ENCODE results near the gene SLBP.
A peak's percentile ranks its signal among the peaks of the same experiment; 100 is the strongest.

The SLBP gene

DNA sequence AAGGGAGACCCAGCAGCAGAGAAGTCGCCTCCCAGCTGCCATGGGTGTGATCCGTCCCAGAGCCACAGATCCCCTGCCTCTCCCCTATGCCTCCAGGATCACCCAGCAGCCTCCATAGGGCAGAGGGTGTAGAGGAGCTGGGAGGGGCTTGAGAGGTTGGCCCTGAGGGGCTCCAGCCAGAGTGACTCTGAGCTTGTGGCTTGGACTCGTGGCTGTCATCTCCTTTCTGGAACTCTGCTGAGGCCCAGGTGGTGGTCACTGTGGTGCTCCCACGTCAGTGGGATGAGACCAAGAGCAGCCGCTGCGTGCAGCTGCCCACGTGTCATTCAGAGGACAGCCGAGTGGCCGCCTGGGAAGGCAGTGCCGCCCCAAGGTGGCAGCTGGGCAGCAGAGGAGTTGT, 13.4 kb upstream of the SLBP start:
- DNase-seq = no peak

GRCh38 chr4:1723131-1723801, 11.1 kb upstream of the SLBP start:
- peak; percentile 59 for DNase-seq

DNA sequence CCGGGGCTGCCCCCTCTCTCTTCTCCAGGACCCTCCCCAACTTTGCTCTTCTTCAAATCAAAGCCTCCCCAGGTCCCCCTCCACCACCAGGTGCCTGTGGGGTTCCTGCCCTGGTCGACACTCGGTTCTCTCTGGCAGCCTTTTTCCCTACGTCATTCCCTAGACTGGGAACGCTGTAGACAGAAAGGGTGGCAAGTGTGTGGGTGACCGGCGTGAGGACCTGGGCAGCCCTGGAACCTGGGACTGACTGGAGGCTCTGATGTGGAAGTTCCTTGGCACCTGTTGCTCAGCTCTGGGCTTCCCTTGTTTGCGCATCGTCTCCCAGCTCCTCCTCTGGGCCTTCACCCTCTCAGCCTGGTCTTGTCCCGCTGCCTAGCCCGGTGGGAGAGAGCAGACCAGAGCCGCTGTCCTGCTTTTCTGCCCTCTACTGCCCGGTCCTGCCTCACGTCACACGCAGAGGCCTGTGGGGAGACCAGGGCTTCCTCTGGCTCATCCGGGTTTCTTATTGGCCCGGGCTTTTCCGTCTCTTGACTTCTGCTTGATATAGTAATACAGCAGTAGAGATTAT, 10.5 kb upstream of the SLBP start:
- no peak for DNase-seq

- DNase-seq = no peak
These were observed 9.8 kb upstream of the SLBP start for GRCh38 chr4:1721666-1722550.

GRCh38 chr4:1721003-1721665, 9.0 kb upstream of the SLBP start, which contains the start of the genes TACC3 and TMEM129:
Gene TACC3, plus strand, starts transcription at chr4:1721521. Its CDS starts 1,901 bp downstream, at chr4:1723422.
Gene TMEM129, minus strand, starts transcription at chr4:1721323. Its CDS starts 486 bp downstream, at chr4:1720837.
- peak; percentile 92 for DNase-seq

DNA sequence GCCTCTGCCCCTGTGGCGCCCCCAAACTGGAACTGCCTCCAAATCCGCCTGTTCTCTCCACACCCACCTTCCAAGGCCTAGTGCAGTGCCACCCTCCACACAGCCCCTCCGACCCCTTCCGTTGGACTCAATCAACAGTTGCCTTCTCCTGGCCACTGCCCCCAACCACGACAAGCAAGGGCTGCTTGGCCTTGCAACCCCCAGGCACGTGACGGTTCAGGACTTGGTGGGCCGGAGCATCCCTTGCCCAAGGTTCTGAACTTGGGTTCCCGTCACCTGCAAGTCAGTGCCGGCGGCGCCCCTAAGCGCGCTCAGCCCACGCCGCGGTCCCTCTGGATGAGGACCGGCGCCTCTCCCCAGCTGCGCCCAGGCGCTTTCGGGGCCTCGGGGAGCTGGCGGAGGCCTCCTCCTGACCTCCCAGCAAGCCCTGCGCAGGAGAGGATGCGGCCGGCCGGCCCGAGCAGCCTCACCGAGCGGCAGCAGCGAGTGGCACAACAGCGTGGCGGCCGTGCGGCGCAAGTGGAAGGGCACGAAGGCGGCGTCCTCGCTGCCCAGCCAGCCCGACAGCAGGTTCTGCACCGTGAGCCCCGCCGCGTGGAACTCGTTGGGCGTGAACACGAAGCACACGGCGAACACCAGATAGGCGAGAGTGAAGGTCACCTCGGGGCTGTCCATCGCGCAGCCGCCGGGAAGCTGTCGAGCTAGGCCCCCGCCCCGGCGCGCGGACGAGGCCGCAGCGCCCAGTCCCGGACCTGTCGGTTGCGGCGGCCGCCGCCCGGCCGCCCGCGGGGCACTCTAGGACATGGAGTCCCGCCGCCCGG, 8.3 kb upstream of the SLBP start:
- DNase-seq = peak; percentile 52

DNA sequence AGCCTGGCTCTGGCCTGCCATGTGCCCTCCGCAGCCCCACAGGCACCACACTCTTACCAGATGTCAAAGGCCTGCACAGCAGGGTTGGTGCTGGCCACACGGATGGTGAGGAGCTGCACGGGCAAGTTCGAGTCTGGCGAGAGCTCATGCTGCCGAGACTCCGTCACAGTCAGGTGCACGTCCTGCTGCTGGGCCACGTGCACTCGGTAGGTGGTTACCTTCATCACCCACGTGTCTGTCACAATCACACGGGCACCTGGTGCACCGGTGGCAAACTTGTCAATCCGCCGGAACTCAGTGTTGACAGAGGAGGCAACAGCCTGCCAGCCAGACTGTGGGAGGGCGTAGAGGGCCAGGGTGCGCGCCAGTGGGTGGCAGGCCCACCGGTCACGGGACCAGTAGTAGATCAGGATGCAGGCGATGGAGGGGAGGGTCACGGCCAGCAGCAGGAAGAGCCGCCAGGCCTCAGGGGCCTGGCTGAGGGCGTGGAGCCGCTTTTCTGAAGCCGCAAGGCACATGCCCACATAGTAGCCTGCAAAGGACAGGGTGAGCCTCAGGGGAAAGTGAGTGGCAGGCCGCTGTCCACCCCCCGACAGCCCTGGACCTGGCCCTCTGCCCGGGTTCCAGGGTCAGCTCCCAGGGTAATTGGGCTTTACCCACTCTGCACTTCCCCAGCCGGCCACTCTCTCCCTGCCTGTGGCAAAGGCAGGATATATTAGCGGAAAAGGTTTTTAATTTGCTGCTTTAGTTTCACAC, 6.2 kb upstream of the SLBP start:
- no peak for DNase-seq

- no peak for DNase-seq
These were observed 5.3 kb upstream of the SLBP start for GRCh38 chr4:1717129-1718094.

- no peak for DNase-seq
These were observed 4.2 kb upstream of the SLBP start for GRCh38 chr4:1716065-1716945.

GRCh38 chr4:1715002-1715758, 3.1 kb upstream of the SLBP start:
- no peak for DNase-seq

GRCh38 chr4:1714303-1715001, 2.3 kb upstream of the SLBP start:
- no peak for DNase-seq

DNA sequence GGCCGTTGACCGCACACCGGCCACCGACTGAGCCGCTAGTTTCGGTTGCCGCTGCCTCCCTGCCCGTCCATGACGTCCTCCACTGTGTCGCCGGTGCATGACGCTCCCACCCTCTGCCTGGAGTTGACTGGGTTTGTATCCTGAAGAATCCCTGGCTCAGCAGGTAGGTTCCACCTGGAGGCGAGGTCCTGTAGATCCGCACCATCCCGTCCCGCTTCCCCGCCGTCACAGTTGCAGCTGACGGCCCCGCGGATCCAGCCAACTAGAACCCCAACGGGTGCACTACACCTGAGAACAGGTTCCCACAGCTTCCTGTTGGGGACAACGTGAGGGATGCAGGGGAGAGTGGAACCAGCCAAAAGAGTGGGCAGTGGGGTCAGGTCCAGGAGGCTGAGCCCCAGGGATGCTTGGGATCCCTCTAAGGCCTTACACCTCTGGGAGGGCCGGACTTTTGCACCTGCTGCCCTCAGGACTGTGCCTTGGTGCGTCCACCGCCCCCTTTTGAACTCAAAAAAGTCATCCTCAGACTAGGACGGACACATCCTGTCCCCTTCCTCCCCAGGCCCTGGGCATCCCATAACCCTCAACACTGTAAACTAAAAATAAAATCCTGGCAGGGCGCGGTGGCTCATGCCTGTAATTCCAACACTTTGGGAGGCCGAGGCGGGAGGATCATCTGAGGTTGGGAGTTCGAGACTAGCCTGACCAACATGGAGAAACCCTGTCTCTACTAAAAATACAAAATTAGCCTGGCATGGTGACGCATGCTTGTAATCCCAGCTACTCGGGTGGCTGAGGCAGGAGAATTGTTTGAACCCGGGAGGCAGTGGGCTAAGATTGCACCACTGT, 1.1 kb upstream of the SLBP start:
- no peak for DNase-seq

DNA sequence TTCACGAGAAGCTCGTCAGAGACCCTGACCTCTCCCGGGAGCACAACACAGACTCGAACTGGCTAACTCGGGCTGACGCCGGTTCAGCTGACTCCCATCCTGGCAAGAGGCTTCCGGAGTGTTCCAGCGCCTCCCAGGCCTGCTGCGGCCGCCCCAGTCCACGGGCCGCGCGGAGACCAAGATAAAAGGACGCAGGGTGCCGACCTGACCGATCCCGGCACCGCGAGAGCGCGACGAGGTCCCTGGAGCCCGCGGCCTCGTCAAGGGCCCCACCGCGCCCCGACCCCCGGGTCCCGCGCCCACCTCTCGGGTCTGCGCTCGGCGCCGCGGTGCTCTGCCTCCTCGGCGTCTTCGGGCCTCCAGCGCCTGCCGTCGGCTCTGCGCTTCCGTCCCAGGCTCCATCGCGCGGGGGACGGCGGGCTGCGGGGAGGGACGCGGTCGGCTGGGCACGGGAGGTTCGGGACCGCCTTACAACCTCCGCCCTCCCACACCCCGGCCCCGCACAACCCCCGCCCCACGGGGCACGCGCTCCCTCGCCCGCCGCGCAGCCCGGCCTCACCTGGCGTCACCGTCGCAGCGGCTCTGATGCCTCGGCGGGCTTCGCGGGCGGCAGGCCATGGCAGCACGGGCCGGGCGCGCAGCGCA, 426 bp downstream of the SLBP start:
- DNase-seq = peak; percentile 33

GRCh38 chr4:1711055-1711570, 1.0 kb downstream of the SLBP start:
- DNase-seq = no peak

GRCh38 chr4:1708581-1708980, 3.5 kb downstream of the SLBP start:
- DNase-seq = no peak

DNA sequence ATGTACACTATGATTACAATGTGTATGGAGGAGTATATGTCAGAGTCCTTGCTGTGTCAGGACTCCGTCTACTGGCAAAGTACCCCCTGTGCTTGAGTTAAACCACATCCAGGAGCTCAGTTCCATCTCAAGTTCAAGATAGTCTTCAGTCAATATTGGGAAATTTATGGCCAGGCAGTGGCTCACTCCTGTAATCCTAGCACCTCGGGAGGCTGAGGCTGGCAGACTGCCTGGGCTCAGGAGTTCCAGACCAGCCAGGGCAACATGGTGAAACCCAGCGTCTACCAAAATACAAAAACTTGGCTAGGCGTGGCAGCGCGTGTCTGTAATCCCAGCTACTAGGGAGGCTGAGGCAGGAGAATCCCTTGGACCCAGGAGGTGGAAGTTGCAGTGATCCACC, 5.8 kb downstream of the SLBP start:
- DNase-seq = no peak

All from stimulated activated CD4-positive, alpha-beta T cell treated with anti-CD3 and anti-CD28 coated beads, Interleukin-4, amount 100 ng/mL, for 1 hour (primary cell).